ENCODE data around the gene RBM28. TPM values are rescaled to one million over a fixed set of nuclear protein-coding genes. Genes with fewer than 3 reads are reported as not detected.
A peak's percentile ranks its signal among the peaks of the same experiment; 100 is the strongest.

Gene RBM28
- total and polyA plus RNA-seq, 2 of the 8 experiments (the other 6 are each of a cell fraction or from before 2014, with no cell fraction given) = 12.8 to 65.3 TPM

- H4K20me1 ChIP-seq (replicated peaks in 1 of 2; ENCODE audit: control insufficient read depth in 1 of 2, insufficient read depth in 2 of 2, low read length in 2 of 2) = no peaks in the 10 kb centered on the region
- DNase-seq (ENCODE audit: low read depth in 1 of 2, low spot score in 2 of 2) (no peak), FAIRE-seq (no peak)
- H3K4ac ChIP-seq (replicated peaks; ENCODE audit: insufficient read length, low read depth, low read length) = no peak overlapping the region
- no peak overlapping the region for H2AFZ ChIP-seq (ENCODE audit: low read length)
- WGBS, 2 experiments (ENCODE audit: extremely low coverage in 1 of 2, insufficient coverage in 1 of 2, insufficient read length in 1 of 2, insufficient replicate concordance in 2 of 2, low coverage in 1 of 2, low lambda C conversion rate in 2 of 2, missing lambda C conversion rate in 1 of 2) = 92% methylated on average over 5 of the region's 6 CpGs; no CpG with 5 or more reads in 1 of the 2 experiments
- ChIA-PET POLR2A (ENCODE audit: partially characterized antibody) (no interaction called here), CTCF (ENCODE audit: partially characterized antibody) (interaction anchor here (1.2 to 18.9 kb wide), 9 partner anchors 10 to 378 kb away, joined by 3 to 345 read pairs (median 87); partner anchors contain the start of genes IMPDH1, PRRT4 and RBM28)
- H3K23ac ChIP-seq (ENCODE audit: insufficient read length) = no peak overlapping the region
- no peak overlapping the region for H2BK15ac ChIP-seq (ENCODE audit: low read length)
- H3K56ac ChIP-seq (replicated peaks; ENCODE audit: insufficient read length, low read depth, low read length) = no peak overlapping the region
- H4K8ac ChIP-seq (ENCODE audit: extremely low read depth, insufficient read depth, low read length) = no peak overlapping the region
- no peaks in the 10 kb centered on the region for H3K9me3 ChIP-seq (ENCODE audit: insufficient read depth in 2 of 2, low read depth in 1 of 2, low read length in 1 of 2)
- no peak overlapping the region for H4K91ac ChIP-seq (replicated peaks; ENCODE audit: insufficient read length, low read length)
- H3K23me2 ChIP-seq (ENCODE audit: low read depth, low read length) = no peaks in the 10 kb centered on the region
- H3K79me1 ChIP-seq (ENCODE audit: low read depth, low read length) = no peaks in the 10 kb centered on the region
- H2AK5ac ChIP-seq (ENCODE audit: low read depth, low read length) = no peak overlapping the region
- peaks cover 0 to 12% (median 8%) of the 10 kb centered on the region in 4 experiments; a peak in 5 of 7 replicates for H3K4me1 ChIP-seq (replicated peaks in 1 of 4; ENCODE audit: control insufficient read depth in 3 of 4, insufficient read depth in 4 of 4, low read length in 3 of 4)
- H3K9ac ChIP-seq (replicated peaks in 1 of 4; ENCODE audit: extremely low read depth in 1 of 4, low read depth in 3 of 4, low read length in 3 of 4) = no peak overlapping the region
- H3K14ac ChIP-seq (ENCODE audit: insufficient read length) = no peak overlapping the region
- H4K5ac ChIP-seq (ENCODE audit: insufficient read length, low read depth, low read length) = no peak overlapping the region
- H3K27ac ChIP-seq (ENCODE audit: low read depth, low read length) = no peak overlapping the region
- peaks cover 0 to 3% (median 0%) of the 10 kb centered on the region in 4 experiments; a peak in 1 of 7 replicates for H3K27me3 ChIP-seq (replicated peaks in 1 of 4; ENCODE audit: control insufficient read depth in 3 of 4, extremely low read depth in 1 of 4, insufficient read depth in 3 of 4, low read length in 3 of 4)
- H3K79me2 ChIP-seq (ENCODE audit: control insufficient read depth in 1 of 2, insufficient read depth in 2 of 2, low read length in 2 of 2) = no peaks in the 10 kb centered on the region
- H2BK120ac ChIP-seq (replicated peaks; ENCODE audit: low read depth, low read length) = no peak overlapping the region
- H2BK12ac ChIP-seq (ENCODE audit: low read depth, low read length) = no peak overlapping the region
- no peak overlapping the region for H2BK20ac ChIP-seq (ENCODE audit: low read length)
- H2BK5ac ChIP-seq (ENCODE audit: low read depth, low read length) = no peak overlapping the region
- no peaks in the 10 kb centered on the region for H3K36me3 ChIP-seq (ENCODE audit: control insufficient read depth in 2 of 4, insufficient read depth in 4 of 4, low read length in 3 of 4)
- TF ChIP-seq RBBP5 (IDR thresholded peaks at IDR 0.05; ENCODE audit: borderline replicate concordance, low read depth, low read length) (no peak), BACH1 (IDR thresholded peaks at IDR 0.05; ENCODE audit: low read length) (no peak), RAD21 (IDR thresholded peaks at IDR 0.05 in 1 of 2, conservative IDR thresholded peaks at IDR 0.05 in 1 of 2; ENCODE audit: low read depth in 2 of 2, low read length in 2 of 2) (no peak), NANOG (IDR thresholded peaks at IDR 0.05; ENCODE audit: insufficient read depth, low read depth, low read length, poor library complexity, severe bottlenecking) (no peak), TEAD4 (IDR thresholded peaks at IDR 0.05; ENCODE audit: low read depth, low read length) (no peak)
- TF ChIP-seq, protein P1, sequence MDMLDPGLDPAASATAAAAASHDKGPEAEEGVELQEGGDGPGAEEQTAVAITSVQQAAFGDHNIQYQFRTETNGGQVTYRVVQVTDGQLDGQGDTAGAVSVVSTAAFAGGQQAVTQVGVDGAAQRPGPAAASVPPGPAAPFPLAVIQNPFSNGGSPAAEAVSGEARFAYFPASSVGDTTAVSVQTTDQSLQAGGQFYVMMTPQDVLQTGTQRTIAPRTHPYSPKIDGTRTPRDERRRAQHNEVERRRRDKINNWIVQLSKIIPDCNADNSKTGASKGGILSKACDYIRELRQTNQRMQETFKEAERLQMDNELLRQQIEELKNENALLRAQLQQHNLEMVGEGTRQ (IDR thresholded peaks at IDR 0.05; ENCODE audit: low read length) = no peak
- H3K4me2 ChIP-seq (ENCODE audit: insufficient read depth in 1 of 2, low read depth in 2 of 2, low read length in 2 of 2) = no peak overlapping the region
- H3K4me3 ChIP-seq (ENCODE audit: extremely low read depth in 1 of 4, insufficient read depth in 2 of 4, low read depth in 3 of 4, low read length in 4 of 4) = no peak overlapping the region
- H3K18ac ChIP-seq (ENCODE audit: extremely low read depth, low read length) = peak overlapping the region; percentile 32; the same call in 1 of the 2 replicates
These were observed 36.3 kb upstream of the RBM28 start for GRCh38 chr7:128379900-128380479.
